ENCODE data around the gene RPIA.

Gene RPIA

DNA sequence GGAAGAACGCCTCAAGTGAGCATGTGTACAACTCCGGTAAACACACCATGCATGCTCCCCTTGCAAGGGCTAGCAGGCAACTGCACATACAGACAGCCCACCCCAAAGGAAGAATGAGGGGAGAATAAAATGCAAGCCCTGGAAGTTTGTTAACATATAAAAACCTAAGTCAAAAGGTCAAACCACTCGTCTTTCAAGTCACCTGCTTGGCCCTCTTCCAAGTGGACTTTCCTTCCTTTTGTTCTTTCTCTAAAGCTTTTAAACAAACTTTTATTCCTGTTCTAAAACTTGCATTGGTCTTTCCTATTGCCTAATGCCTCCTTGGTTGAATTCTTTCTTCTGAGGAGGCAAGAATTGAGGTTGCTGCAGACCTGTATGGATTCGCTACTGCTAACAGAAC, 5.2 kb upstream of the RPIA start:
- DNase-seq (ENCODE audit: low read depth), result no peak

DNA sequence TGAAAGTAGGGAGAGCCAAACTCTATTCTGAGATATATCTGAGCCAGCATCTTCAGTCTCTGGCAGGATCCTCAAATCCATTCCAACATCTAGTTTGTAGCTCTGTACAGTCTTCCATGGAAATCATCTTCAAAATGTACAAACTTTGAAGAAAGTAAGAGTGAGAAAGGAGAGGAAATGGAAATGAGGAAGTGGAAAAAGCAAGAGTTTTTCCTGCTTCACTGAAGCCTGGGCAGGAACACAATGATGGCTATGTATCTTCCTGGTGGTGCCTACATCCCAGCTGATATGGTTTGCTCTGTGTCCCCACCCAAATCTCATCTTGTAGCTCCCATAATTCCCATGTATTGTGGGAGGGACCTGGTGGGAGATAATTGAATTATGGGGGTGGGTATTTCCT, 4.1 kb upstream of the RPIA start:
- DNase-seq (ENCODE audit: low read depth), result no peak

DNA sequence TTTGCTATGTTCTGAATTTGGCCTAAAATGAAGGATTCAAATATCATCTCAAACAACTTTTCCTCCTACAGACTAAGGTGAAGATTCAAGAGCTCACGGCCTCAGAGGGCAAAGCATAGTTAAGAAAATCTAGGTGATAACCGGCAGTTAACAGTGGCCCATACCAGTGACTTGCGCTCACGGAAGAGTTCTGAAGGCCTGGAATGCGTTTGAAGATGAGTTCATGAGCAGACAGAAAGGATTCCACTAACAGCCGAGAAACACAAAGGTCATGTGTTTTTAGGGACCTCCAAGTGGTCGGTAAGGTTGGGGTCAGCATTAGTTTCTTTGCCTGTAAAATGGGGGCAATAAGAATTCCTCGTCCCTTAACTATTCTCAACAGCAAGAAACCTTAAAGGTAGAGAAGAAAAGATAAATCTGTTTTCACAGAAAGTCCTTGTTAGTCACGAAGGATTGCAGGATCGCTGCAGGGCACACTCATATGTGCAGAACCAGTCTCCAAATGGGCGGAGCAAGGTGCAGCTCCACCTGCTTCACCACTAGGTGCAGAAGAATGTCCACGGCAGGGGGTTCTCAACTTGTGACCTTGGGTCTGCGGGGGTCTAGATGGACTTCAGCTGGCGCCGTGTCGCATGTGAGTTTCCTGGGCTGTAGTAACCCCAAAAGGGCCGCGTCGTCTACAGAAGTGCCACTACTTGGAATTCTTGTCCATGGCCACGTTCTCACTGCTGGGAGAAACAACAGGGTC, 708 bp upstream of the RPIA start:
- DNase-seq (ENCODE audit: low read depth), result no peak

DNA sequence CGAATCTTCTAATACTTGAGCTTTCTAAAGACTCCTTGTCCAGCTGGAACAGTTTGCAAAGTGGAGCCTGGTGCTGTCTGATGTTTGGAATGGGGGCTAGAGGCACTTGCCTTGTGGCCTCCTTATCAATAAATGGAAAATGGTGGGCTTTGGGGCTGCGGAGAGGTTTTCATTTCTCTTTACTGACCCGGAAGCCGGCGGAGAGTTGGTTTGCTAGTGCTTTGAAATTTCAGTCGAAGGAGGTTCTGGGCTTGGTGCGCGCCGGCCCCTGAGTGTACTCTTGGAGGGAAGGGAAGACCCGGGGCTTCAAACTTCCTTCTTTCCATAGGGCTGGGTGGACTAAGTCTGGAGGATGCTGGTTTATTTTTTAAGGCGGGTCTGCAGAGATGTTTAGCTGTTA, 714 bp downstream of the RPIA start:
- DNase-seq (ENCODE audit: low read depth), result no peak

DNA sequence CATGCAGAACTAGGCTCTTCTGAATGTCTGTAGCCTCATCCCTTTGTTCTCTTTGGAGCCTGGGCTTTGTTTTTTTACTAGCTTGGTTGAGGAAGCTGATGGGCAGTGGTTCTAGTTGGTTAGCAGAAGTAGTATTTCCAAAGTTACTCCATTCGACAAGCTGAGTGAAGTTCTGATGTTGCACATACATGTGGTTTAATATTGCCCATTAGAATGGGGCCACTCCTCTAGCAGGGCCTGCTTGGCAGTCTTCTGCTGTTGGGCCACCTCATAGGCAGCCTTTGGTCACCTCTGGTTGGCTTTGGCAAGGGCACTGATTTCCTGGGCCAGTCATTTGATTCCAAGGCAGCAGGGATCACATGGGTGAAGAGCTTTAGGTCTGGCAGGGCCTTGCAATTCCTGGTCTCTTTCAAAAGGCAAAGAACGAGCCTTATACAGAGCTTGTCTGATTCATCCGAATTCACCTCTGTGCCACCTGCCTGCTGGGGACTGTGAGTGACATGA, 2.5 kb downstream of the RPIA start:
- DNase-seq (ENCODE audit: low read depth), result no peak

DNA sequence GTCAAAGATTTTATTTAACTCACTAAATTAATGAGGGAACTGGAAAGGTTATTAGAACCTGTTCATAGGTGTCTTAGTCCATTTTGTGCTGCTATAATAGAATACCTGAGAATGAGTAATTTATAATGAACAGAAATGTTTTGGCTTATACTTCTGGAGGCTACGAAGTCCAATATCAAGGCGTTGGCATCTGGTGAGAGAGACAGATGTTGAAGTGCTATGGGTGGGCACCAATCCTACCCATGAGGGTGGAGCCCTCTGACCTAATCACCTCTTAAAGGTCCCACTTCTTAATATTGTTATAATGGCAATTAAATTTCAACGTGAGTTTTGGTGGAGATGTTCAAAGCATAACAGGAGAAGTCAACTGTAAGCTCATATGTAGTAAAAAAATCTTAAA, 5.1 kb downstream of the RPIA start:
- no peak for DNase-seq (ENCODE audit: low read depth)

DNA sequence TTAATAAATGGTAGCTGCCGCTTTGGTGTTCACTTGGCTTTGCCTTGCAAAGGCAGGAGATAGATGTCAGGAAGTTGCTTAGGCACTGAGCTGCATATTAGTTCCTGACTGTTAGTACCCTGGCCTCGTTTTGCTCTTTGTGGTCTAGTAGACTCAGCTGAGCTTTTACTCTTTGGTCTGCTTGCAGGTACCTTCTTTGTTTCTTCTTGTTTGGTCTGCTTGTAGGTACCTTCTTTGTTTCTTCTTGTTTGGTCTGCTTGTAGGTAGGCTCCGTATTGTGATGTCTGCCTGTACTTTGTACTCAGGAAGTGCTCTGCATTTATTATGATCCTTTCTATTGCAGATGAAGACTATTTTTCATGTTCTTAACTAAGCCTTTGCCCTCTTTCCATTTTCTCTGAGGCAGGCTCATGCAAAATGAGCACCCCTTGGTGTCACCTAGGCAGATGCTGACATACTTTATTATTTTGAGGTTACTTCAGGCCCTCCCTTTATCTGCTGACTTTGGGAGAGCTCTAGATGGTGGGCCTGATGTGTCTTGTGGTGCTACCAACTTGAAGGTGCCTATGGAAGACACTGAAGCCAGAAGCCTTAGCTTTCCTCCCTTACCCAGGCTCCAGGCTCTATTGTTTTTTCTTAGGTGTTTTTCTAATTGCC, 6.0 kb downstream of the RPIA start:
- DNase-seq (ENCODE audit: low read depth), result no peak

DNA sequence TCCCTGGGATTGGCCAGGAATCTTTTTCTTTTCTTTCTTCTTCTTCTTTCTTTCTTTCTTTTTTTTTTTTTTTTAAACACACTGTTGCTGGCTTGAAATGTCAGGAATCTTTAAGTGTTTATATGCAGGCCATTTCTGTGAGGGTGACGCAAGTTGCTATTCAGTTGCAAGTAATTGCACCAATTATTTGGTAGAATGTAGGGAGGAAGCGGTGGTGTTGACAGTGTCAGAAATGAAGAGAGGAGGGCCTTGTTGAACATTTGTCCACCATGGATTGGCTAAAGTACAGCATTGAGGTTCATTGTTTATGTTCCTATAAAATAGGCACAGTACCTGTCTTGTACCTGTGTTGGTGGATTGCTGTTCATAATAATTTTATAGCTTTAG, 6.5 kb downstream of the RPIA start:
- no peak for DNase-seq (ENCODE audit: low read depth)

DNA sequence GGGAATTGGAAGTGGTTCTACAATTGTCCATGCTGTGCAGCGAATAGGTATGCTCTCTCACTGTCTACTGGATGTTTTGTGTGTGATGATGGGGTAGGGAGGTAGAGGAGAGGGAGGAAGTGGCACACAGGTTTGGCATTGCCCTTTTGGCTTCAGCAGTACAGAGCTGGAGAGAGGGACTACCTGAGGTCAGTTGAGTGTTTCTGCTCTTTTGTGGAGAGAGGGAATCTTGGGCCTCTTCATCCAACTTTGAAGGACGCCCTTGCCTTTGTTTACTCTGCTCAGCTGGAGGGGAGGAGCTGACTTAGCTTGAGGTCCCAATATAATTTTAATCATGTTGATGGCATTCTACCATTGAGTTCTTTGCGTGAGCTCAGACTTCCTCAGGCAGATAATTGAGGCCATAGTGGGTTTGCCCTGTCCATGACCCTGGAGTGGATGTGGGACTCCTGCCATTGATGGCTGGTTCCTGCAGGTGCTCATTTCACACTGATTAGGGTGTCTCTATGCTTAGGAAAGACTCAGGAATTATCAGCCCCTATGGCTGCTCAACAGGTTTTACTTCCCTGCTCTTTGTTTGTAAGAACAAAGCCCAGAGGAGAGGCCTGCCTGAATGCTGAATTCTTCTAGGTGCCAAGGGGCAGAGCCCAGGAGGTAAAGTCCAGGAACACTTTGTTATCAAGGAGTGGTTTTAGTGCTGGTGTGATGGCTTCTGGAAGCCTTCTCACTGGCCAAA, 7.2 kb downstream of the RPIA start:
- no peak for DNase-seq (ENCODE audit: low read depth)

DNA sequence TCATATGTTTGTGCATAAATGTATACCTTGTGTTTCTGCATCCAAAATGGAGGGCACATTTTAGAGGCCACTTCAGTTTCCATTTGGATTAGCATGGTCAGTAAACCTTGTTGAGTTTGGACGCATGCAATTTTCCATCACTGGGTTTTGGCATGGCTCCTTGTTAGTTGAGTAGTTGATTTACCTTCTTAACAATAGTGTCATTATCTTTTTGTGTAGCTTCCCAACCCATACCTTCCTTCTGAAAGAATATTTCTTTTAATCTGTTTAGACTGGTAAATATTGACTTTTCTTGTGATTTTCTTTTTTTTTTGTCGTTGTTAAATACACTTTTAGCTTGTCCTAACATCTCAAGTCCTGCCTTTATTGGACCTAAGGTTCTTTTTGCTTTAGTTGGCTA, 15.5 kb downstream of the RPIA start:
- no peak for DNase-seq (ENCODE audit: low read depth)

DNA sequence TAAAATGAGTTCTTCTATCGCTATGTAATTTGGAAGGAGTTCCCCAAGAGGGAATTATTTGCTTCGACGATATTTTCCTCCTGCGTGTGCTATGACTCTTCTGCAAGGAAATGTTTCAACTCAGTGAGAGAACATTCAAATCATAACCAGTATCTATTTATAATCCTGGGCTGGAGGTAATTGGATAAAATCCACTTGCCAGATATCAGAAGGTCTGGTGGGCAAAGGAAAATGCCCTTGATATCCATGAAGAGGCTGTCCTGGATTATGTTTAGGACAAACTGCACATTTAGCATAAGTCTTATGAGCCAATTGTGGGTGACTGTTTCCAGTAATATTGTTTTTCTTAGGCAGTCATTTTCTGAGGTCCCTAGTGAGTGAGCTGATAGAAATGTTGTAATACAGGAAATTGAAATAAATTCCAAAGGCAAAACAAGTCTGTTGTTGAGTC, 17.7 kb downstream of the RPIA start:
- no peak for DNase-seq (ENCODE audit: low read depth)

DNA sequence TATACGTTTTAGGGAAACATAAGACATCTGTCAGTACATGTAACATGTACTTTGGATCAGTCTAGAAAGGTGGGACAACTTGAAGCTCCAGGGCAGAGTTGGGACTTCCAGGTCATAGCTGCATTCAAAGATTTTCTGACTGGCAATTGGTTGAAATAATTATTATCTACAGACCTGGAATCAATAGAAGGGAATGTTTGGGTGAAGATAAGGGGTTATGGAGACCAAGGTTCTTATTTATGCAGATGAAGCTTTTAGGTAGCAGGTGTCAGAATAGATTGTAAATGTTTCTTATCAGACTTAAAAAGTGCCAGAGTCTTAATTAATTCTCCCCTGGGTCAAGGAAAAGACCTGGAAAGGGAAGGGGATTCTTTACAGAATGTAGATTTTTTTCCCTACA, 19.8 kb downstream of the RPIA start:
- DNase-seq (ENCODE audit: low read depth), result no peak

DNA sequence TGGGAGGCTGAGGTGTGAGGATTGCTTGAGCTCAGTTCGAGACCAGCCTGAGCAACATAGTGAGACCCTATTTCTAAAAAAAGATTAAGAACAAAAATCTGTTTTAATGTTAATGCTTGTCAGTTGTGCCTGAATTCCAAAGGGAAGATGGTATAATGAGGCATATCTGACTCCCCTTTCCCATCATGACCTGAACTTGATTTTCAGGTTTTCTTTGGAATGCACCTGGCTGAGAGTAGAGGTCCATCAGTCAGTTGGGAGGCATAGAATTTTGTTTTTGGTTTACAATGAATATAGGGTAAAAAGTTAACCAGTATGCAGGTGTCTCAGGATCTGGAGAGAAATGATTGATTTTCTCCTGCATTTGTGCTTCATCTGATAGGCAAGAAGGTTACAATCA, 20.4 kb downstream of the RPIA start:
- no peak for DNase-seq (ENCODE audit: low read depth)

DNA sequence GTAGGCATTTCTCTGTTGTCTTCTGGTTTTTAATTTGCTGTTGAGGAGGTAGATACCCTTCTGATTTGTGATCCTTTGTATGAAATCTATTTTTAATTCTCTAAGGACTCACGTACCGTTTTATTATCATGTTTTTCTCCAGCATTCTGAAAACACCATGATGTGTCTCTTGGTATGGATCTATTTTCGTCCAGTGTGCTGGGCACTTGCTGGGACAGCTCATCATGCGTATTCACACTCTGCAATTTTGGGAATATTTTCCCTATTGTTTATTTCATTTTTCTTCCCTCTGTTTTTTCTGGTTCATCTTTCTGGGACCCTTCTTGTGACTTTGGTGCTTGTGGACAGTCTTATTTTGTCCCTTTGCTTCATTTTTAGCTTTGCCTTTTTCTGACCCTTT, 21.9 kb downstream of the RPIA start:
- no peak for DNase-seq (ENCODE audit: low read depth)

DNA sequence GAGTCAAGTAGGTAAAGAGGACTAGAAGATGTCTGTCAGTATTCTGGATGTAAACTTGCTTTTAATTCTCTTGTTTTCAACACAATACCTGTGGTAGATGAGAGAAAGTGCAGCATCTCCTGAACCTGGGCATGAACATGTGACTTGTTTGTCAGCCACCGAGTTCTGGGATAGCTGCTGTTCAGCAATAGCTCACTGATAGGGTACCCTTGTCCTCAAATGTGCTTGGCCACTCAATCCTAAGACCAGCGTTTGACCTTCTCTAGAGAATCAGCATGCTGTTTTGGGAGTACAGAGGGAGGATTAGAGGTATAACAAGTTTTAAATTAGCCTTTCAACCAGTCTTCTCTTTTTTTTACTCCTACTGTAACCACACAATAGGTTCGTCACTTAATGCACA, 23.2 kb downstream of the RPIA start:
- DNase-seq (ENCODE audit: low read depth), result no peak

DNA sequence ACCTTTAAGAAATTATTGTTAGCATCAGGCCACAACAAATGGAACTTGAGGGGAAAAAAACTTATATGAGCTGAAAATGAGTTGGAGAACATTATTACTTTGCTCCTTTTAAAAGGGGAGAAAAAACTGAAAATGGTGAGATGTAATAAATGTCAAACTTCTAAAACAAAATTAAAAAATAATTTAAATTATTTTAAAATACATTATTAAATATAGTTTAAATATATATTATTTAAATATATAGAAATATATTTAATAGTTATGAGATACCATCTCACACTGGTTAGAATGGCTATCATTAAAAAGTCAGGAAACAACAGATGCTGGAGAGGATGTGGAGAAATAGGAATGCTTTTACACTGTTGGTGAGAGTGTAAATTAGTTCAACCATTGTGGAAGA, 28.9 kb downstream of the RPIA start:
- no peak for DNase-seq (ENCODE audit: low read depth)

DNA sequence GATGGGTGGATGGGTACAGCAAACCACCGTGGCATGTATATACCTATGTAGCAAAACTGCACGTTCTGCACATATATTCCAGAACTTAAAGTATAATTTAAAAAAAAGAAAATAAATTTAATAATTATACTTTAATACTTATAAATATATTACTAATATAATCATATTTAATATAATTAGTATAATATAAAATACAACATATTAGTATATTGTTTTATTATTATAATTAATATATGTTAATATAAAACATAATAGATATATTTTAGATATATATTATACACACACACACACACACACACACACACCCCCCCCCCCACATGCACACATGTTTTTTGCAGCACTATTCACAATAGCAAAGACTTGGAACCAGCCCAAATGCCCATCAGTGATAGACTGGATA, 29.8 kb downstream of the RPIA start:
- DNase-seq (ENCODE audit: low read depth), result no peak

DNA sequence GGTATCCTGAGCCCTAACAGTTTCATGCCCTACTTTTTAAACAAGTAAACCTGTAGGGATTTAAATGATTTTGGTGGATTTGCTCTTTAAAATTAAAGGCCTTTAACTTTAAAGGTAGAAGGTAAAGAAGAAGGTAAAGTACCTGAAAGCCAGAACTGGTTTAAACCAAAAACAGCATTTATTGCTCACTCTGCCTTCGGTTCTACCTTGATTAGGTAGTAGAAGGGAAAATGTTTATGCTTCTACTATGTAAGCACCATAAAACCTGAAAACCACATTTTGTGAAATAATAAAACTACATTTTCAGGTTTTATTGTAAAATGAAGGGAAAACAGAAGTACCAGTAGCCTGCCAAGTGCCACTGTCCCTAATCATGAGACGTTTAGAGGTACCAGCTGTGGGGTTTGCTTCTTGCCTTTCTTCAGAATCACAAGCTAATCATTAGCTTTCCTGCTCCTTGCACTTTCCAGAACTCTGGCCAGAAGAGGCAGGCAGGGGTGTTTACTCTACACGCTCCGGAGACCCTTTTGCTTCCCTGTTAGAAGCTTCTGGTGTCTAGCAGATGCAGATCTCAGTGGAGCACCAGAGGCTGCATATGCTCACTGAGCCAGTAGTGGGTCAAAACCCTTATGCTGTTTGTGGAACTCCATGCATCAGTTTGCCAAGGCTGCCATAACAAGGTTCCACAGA, 33.3 kb downstream of the RPIA start:
- DNase-seq (ENCODE audit: low read depth), result no peak

DNA sequence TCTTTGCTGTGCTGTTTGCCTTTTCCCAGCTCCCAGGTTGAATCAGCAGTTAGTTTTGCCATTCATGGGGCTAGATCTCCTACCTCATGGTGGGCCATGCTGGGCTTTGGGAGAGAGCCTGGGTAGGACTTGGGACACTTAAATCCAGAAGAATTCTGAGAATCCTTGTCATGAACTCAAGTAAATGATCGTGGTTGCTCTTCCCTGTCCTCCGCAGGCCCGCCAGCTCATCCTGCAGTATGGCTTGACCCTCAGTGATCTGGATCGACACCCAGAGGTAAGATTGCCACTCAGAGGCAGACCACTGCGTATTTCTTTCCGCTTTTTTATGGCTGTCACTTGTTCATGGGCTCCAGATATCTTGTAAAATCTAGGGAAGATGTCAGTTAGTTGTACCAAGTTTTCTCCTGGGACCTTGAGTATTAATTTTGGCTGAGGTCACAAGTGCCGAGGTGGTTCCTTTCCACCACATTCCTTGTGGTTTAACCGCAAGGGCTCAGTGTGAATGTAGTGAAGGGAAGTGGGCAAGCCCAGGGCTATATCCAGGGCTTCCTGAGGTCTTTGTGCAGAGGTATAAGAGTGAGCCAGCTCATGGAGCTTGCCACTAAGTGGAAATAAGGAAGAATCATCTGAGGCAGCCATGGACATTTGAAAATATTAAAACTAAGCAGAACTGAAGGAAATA, 37.7 kb downstream of the RPIA start:
- no peak for DNase-seq (ENCODE audit: low read depth)

DNA sequence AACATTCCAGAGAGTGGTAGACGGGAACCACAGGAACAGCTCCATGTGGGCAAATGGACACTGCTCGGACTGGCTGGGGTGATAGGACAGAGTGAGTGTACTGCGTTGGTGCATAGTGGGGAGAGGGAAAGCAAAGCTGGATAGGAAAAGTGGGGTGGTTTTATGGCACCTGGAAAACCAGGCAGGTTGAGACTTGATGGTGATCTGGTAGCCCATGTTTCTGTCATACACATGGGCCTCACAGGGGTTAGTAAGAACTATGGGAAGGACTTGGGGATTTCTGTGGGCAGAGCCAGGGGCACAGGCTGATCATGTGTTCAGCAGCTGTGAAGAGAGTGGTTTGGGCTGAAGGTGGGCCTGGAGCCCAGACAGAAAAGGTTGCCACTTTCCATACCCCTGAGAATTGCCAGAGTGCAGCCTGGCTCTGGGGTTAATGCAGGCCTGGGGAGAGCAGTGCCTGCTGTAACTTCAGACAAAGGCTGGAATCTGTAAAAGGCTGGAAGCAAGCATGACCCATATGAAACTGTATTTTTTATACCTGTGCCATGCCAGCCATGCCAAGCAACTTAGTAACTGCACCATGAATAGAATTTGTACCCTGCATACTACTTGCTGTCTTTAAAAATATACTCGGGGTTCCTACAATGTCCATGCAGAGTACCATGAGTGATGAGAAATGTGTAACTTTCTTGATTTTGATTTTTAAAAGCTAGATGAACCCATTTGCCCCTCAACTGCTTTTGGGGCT, 41.9 kb downstream of the RPIA start:
- DNase-seq (ENCODE audit: low read depth), result no peak

DNA sequence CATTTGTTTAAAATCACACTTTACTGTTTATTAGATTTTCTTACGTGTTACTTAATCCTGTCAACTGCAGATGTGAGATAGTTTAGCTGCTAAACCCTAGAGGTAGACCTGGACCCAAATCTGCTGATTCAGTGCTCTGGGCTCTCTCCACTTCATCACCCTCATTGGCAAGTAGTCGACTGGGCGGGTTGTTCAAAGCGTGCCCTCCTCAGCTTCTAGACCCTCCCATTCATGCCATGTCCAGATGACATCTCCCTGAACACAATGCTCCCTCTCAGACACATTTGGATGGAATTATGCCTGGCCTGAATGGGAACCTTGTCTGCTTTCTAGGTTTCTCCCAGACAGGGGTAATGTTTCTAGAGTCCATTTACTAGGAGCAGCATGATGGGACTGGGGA, 43.7 kb downstream of the RPIA start:
- no peak for DNase-seq (ENCODE audit: low read depth)

All from non-pigmented ciliary epithelial cell (primary cell).